T-helper 2 cell (primary cell): ENCODE data around the gene NF2.
"Not testable (repeated sequence)": the region's sequence is repeated elsewhere in the genome, so short reads cannot be mapped to it uniquely, and the experiment has no call there.

ENCODE experiments used
- DNase-seq, 5 experiments: peaks; one replicate each; pipeline versions ENCODE4 v3.0.0 to v3.0.0-alpha.2; 2012 to 2022
- total RNA-seq, 2 donors: gene quantifications; one replicate each; lab custom pipeline; 2026; lab: John Stamatoyannopoulos, UW

The NF2 gene
- total RNA-seq, result 57.6 to 58.3 reads per million in 2 donors

DNA sequence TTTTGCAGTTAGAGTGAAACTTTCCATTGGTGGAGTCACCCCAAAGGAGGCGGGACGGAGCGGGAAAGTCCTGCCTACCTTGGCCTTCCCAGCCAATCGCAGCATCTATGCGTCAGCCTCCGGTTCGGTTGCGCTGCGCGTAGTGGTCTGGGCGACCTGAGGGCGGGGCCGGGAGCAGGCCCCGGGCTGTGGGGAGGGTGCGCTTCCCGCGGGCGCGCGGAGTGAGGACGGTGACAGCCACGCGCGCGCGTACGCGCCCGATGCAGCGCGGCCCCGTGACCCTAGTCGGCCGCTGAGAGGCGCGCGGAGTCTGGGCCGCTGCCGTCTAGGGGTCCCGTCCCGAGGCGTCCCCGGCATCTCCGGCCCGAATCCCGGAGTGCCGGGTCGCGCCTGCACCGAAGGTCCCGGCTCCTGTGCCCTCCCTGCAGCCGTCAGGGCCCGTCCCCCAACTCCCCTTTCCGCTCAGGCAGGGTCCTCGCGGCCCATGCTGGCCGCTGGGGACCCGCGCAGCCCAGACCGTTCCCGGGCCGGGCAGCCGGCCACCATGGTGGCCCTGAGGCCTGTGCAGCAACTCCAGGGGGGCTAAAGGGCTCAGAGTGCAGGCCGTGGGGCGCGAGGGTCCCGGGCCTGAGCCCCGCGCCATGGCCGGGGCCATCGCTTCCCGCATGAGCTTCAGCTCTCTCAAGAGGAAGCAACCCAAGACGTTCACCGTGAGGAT, at the start of gene NF2:
NF2 (plus strand) TSS at position 276 of the 718 bp plus-strand sequence; CDS start at position 642, 366 bp downstream.
- peak; percentile 95 to 100 (median 98) for DNase-seq

DNA sequence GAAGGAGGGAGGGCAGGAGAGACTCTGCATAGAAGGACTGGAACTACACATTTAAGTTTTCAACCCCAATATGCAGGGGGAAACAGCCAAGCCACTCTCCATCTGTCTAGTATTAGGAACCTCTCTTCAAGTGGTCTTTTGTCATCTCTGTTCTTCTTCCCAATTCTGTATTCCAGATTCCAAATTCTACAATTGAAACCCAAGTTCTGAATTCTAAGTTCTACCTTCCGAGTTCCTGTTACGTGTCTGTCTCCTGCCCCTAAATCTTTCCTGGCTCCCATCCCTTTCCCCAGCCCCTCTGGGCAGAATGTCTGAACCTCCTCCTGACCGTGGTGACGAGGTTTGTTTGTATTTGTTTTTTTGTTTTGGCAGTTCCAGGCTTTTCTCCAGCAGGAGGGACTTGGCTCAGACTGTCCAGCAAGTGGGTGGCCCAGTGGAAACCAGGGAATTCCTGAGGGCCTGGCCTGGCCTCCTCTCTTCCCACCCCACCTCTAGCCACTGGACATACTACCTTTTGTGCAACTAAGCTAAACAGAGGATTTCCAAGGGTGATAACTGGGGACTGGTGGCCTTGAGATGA, 48.3 kb upstream of the NF2 start:
- no peak for DNase-seq

DNA sequence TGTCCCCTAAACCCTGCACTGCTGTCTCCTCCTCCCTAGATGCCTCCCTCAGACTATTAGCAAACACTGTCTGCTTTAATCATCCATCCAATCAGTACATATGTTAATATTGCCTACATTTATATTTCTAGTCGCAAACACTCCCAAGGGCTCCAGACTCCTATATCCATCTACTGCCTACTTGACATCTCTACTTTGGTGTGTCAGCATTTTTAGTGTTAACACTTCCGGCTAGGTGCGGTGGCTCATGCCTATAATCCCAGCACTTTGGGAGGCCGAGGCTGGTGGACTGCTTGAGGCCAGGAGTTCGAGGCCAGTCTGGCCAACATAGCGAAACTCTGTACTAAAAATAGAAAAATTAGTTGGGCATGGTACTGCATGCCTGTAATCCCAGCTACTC, 44.4 kb upstream of the NF2 start:
- no peak for DNase-seq

DNA sequence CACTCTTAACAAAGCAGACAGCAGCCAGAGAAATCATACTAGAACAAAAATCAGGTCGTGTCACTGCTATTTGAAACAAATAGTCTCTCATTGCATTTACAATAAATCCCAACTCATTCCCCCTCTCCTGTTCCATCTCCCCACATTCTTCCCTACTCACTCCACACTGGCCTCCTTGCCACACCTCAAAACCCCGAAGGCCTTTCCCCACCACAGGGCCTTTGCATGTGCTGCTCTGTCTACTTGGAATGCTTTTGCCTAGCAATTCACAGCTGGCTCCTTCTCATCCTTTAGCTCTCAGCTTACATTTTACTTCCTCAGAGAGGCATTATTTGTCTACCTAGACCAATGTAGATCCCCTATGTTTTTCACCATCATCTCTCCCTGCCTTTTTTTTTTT, 43.6 kb upstream of the NF2 start:
- no peak for DNase-seq

DNA sequence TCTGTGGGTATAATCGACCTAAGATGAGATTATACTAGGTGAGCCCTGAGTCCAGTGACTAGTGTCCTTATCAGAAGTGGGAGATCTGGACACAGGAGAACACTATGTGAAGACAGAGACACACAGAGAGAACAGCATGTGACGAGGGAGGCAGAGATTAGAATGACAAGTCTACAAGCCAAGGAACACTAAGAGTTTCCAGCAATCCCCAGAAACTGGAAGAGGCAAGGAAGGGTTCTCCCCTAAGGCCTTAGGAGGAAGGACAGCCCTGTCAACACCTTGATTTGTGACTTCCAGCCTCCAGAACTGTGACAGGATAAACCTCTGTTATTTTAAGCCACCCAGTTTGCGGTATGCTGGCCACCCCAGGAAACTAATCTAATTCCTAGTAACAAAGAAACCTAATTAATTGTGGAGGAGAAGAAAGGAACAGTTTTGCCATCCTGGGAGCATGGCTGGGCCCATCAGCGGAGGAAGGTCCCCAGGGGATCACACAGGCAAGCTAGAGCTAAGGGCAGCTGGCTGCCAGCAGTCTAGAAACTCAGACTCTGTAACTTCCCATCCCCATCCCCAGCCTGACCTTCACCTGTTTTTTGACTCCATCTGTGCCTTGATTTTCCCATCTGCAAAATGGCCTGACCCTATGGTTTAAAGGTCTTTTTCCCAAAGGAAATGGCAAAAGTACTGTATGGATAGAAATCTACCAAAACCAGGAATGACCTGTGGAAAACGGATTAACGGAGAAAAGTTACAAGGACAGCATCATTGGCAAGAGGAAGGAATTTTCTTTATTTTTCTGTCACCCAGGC, 39.6 kb upstream of the NF2 start:
- no peak for DNase-seq

DNA sequence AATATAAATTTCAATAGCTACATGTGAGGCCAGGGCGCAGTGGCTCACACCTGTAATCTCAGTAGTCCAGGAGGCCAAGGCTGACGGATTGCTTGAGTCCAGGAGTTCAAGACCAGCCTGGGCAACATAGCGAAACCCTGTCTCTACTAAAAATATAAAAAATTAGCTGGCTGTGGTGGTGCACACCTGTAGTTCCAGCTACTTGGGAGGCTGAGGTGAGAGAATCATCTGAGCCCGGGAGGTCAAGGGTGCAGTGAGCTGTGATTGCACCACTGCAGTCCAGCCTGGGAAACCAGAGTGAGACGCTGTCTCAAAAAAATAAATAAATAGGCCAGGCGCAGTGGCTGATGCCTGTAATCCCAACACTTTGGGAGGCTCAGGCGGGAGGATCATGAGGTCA, 36.9 kb upstream of the NF2 start:
- DNase-seq, result not testable (repeated sequence)

DNA sequence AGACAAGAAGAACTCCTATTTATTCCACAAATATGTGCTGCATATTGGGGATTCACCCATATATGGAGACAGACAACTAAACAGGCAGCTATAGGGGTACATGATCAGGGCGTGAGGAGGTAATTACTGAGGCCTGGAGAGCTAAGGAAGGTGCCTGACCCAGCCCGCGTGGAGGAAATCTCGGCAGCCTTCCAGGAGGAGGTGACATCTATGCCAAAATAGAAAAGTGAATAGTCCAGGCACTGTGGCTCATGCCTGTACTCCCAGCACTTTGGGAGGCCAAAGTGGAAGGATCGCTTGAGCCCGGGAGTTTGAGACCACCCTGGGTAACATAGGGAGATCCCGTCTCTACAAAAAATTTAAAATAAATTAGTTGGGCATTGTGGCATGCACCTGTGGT, 36.1 kb upstream of the NF2 start:
- DNase-seq, result no peak

DNA sequence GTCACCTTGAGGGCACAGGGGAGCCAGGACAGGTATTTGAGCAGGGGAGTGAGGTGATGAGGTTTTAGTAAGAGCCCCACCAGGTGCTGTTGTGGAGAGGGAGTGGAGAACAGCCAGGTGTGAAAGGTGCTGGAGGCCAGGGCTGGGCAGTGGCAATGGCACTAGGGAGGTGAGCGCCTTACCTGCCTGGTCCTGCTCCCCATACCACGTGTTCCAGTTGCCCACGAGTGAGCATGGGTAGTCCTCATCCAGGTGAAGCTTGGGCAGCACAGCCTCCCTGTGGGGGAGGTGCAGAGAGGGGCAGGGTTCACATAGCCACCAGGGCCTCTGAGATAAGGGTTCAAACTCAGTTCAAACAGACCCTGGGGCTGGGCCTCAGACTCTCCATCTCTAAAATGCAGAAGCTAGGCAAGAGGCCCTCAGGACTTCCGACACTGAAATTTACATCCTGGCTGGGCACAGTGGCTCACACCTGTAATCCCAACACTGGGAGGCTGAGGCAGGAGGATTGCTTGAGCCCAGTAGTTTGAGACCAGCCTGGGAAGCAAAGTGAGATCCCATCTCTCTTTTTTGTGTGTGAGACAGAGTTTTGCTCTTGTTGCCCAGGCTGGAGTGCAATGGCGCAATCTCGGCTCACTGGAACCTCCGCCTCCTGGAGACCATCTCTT, 34.3 kb upstream of the NF2 start:
- no peak for DNase-seq

DNA sequence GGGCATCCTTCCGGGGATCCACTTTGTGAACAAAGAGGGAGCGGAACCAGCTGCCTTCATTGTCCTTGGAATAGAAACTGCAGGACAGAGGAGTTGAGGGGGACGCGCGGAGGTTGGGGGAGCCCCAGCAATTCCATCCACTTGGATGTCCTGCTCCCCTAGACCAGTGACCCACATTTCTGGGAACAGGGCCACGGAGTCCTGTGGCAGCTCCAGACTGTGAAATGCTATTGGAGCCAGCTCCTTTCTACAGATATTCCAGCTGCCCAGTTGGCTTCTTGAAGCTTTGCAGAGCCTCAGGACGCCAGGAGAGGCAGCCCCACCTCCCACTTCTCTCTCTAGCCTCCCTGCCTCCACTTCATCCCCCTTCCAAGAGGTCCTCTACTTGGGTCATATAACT, 33.0 kb upstream of the NF2 start:
- no peak for DNase-seq

DNA sequence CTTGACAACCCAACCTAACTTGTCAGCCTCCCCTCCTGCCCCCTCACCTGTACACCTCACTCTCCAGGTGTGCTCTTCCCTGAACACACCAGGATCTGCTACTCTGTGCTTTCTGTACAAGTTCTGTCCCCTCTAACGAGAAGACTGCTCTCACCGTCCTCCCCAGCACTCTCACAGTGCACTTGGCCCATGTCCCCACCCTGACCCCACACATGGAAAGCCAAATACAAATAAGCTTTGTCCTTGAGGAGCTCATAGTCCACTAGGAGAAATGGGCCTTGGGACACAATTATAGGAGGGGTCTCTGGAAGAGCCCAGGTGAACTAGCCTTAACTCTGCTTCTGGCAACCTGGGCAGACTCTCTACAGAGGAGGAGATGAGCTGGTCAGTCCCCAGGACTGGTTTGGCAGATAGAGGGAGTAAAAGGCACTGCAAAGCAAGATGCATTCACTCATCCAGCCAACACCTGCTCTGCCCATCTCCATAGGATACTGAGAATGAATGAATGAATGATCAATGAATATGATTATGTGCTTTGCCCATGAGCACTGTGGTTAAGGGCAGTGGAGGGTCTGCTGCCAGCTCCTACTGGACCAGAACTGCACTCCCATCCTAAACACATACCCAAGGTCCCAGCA, 32.4 kb upstream of the NF2 start:
- no peak for DNase-seq

DNA sequence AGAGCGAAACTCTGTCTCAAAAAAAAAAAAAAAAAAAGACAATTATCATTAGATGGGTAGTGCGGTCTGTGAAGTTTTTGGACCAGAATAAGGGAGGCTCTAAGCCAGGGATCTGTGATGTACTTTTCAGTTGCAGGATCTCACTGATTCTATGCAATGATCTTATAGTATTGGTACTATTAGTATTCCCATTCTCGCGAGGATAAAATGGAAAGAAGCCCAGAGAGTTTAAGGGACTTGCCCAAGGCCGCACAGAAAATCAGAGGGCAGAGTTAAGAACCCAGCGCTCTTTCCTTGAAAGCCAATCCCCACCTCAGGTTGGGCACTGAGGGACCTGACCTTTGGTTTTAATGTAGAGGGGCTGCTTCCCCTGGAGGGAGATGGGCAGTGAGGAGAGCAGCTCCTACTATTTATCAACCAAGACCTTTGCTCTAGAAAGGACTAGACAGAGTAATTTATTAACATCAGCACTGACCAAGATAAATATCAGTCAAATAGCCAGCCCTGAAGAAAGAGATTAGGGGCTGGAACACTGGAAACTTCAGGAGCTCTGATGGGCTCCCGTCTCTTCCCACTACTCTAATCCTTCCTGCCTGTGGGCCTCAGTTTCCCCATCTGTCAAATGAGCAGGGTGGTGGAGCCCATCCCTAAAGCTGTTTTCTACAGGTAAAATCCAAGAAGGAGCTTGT, 28.5 kb upstream of the NF2 start:
- no peak for DNase-seq

DNA sequence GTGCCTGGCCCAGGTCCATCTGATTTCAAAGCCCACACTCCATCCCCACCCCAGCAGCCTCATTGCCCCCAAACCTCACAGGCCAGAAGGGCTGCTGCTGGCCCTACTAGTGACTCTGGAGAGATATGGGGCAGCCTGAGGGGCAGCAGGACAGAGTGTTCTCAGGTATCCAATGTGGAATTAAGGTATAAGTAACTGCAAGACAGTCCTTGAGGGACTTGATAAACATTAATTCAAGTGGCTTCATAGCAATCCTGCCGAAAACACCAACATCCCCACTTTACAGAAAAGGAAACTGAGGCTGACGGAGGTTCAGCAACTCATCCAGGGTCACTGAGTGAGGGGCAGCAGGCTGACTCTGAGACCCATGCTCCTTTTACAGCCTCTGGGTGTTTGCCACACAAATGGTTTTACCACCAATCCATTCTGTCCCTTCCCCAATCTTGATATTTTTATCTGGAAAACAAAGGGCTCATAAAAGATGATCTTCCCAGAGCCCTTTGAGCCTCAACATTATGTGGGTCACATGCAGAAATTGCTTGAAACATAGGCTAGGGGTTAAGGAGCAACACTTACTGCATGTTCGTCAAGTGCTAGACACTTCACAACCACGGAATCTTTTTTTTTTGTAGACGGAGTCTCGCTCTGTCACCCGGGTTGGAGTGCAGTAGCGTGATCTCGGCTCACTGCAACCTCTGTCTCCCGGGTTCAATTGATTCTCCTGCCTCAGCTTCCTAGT, 24.8 kb upstream of the NF2 start:
- no peak for DNase-seq

DNA sequence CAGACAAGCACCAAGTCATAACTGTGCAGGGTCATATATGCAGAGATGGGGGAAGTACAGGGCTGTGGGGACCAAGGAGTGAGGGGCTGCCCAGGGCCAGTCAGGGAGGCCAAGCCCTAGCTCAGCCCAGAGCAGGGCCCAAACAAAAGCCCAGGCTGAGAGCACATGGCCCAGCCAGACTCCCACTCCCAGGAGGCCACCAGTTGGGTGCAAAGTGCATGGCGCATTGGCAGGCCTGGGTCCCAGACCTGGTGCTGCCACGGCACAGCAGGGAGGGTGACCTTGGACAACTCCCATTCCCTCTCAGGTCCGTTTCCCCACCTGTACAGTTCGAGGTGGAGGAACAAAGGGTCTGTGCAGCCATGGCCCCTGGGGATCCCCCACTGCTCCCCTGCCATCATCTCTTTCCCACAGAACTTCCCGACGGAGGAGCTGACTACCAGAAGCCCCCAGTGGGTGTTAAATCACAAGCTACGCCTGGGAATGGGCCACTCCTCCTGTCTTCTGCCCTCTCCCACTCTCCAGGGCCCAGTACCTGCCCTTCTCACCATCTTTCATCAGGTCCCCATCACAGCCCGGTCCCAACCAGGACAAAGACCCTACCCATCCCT, 23.1 kb upstream of the NF2 start:
- no peak for DNase-seq

DNA sequence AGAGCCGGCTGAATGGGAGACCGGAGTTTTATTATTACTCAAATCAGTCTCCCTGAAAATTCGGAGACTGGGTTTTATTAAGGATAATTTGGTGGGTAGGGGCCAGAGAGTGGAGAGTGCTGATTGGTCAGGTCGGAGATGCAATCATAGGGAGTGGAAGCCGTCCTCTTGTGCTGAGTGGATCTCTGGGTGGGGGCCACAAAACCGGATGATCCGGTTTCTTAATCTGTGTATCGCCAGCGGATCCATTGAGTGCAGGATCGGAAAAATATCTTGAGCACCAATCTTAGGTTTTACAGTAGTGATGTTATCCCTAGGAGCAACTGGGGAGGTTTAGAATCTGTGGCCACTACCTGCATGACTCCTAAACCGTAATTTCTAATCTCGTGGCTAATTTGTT, 21.6 kb upstream of the NF2 start:
- no peak for DNase-seq

DNA sequence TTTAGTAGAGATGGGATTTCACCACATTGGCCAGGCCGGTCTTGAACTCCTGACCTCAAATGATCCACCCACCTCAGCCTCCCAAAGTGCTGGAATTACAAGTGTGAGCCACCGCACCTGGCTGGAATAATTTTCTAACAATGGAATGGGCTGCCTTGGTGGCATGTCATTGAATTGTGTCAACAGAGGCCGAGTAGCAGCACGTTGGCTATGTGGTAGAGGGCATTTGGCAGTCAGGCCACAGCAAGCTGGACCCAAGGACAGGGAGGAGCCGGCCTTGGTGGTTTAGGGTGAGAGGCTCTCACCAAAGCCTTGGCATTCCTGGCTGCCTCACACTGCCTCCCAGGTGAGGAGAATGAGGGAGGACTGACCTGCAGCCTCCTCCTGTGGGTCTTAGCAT, 18.5 kb upstream of the NF2 start:
- no peak for DNase-seq

DNA sequence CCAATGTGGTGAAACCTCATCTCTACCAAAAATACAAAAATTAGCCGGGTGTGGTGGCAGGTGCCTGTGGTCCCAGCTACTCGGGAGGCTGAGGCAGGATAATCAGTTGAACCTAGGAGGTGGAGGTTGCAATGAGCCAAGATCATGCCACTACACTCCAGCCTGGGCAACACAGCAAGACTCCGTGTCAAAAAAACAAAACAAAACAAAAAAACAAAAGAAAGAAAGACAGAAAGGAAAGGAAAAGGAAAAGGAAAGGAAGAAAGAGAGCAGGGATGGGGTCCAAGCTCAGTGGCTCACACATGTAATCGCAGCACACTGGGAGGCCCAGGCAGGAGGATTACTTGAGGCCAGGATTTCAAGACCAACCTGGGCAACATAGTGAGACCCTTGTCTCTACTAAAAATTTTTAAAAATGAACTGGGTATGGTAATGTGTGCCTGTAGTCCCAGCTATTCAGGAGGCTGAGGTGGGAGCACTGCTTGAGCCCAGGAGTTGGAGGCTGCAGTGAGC, 17.2 kb upstream of the NF2 start:
- not testable (repeated sequence) for DNase-seq

DNA sequence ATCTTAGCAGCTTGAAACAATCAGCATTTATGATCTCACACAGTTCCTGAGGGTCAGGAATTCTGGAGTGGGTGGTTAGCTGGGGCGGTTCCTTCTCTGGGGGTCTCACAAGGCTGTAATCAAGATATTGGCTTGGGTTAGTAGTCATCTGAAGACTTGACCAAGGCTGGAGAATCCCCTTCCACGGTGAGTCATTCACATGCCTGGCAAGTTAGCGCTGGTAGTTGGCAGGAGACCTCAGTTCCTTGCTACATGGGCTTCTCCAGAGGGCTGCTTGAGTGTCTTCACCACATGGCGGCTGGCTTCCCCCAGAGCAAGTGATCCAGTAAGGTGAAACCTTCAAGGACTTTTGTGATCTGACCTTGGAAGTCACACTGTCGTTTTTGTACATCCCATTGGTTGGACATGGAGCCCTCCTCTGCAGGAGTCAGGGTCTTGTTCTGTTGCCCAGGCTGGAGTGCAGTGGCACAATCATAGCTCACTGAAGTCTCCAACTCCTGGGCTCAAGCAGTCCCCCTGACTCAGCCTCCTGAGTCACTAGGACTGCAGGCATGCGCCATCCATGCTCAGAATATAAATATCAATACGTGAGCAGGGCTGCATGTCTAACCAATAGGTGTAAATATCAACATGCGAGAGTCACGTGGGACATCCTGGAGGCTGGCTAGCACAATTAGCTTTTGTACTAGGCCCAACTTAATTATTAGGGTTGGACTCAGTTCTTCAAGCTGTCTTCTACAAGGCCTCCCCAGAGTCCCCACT, 15.3 kb upstream of the NF2 start:
- no peak for DNase-seq

DNA sequence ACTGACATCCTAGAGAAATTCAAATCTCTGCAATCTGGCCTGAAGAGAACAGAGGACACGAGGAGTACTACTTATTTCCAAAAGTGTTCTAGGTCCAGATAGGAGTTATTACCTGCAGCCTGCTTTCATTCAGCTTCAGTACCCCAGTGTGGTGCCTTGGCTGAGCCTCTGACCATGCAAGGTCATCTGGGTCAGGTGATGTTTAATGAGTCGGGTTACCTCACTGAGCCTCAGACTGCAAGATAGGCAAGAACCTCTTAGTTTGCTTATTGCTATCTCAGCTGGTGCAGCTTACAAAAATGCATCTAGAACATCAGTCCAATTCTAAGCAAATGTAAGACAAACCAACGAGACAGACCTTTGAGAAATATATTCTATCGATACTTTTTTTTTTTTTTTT, 9.5 kb upstream of the NF2 start:
- no peak for DNase-seq

DNA sequence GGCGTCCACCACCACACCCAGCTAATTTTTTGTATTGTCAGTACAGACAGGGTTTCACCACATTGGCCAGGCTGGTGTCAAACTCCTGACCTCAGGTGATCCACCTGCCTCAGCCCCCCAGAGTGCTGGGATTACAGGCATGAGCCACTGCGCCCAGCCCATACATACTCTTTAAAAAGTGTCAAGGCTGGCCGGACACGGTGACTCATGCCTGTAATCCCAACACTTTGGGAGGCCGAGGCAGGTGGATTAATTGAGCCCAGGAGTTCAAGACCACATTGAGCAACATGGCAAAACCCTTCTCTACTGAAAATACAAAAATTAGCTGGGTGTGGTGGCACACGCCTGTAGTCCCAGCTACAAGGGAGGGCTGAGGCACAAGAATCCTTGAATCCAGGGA, 9.0 kb upstream of the NF2 start:
- not testable (repeated sequence) for DNase-seq

DNA sequence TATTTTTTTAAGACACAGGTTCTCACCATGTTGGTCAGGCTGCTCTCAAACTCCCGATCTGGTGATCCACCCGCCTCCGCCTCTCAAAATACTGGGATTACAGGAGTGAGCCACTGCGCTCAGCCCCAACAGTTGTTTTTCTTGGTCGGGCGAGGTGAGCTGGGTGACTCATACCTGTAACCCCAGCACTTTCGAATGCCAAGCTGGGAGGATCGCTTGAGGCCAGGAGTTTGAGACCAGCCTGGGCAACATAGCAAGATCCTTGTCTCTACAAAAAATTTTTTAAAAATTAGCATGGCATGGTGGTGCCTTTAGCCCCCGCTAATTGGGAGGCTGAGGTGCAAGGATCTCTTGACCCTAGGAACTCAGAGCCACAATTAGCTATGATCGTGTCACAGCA, 7.0 kb upstream of the NF2 start:
- DNase-seq, result peak in 1 of 5 experiments; percentile 48
